Liver (tissue), 9 donors: Measurements from ENCODE around the gene SLC44A3. TPM values are rescaled to one million over a fixed set of nuclear protein-coding genes. Genes with fewer than 3 reads are reported as not detected.

Experiments
- DNase-seq: peaks from one replicate; pipeline ENCODE4 v3.0.0-alpha.2; 2017; ENCODE audit warnings: low spot score
- H3K27ac ChIP-seq, 2 donors: one replicate each; pipeline ENCODE4 v1.7.0; 2013; ENCODE audit warnings: inconsistent platforms in 2 of 2, low read length in 2 of 2, control low read depth in 1 of 2, low read depth in 1 of 2, mild to moderate bottlenecking in 1 of 2
- H3K27me3 ChIP-seq, 4 donors: one replicate each; pipeline versions ENCODE4 v1.6.1 to v1.7.0; 2013; ENCODE audit warnings: low read length in 3 of 4, inconsistent platforms in 1 of 4, mild to moderate bottlenecking in 1 of 4, moderate library complexity in 1 of 4; ENCODE audit not compliant: control insufficient read depth in 4 of 4, insufficient read depth in 4 of 4
- H3K36me3 ChIP-seq, 4 donors: one replicate each; pipeline versions ENCODE4 v1.6.1 to v1.7.0; 2013; ENCODE audit warnings: low read length in 3 of 4, mild to moderate bottlenecking in 3 of 4, low read depth in 1 of 4, moderate library complexity in 1 of 4; ENCODE audit not compliant: control insufficient read depth in 4 of 4, insufficient read depth in 3 of 4
- H3K4me1 ChIP-seq, 4 donors: one replicate each; pipeline versions ENCODE4 v1.6.1 to v1.7.0; 2013; ENCODE audit warnings: low read length in 3 of 4, mild to moderate bottlenecking in 3 of 4, moderate library complexity in 1 of 4; ENCODE audit not compliant: control insufficient read depth in 4 of 4, insufficient read depth in 4 of 4
- H3K4me3 ChIP-seq, 3 donors: one replicate each; pipeline versions ENCODE4 v1.6.1 to v1.7.0; 2013; ENCODE audit warnings: low read length in 3 of 3, control low read depth in 1 of 3, low read depth in 1 of 3, mild to moderate bottlenecking in 1 of 3
- H3K9ac ChIP-seq, 2 donors: one replicate each; pipeline ENCODE4 v1.7.0; 2013; ENCODE audit warnings: low read length in 2 of 2, mild to moderate bottlenecking in 2 of 2, moderate library complexity in 2 of 2, control low read depth in 1 of 2, low read depth in 1 of 2
- H3K9me3 ChIP-seq, 4 donors: one replicate each; pipeline versions ENCODE4 v1.6.1 to v1.7.0; 2013; ENCODE audit warnings: low read length in 3 of 4; ENCODE audit not compliant: control insufficient read depth in 4 of 4
- EGR1 ChIP-seq, 2 donors: IDR thresholded peaks; 2 replicates each; pipeline ENCODE4 v1.6.1; 2016 to 2018; ENCODE audit warnings: antibody characterized with exemption in 2 of 2, low read depth in 2 of 2
- FOXA1 ChIP-seq: IDR thresholded peaks from 2 replicates; pipeline ENCODE4 v1.6.1; 2016; ENCODE audit warnings: antibody characterized with exemption
- FOXA2 ChIP-seq: IDR thresholded peaks from 2 replicates; pipeline ENCODE4 v1.6.1; 2016; ENCODE audit warnings: antibody characterized with exemption
- GABPA ChIP-seq, 2 donors: IDR thresholded peaks in 1 of 2; conservative IDR thresholded peaks in 1 of 2; 2 replicates each; pipeline ENCODE4 v1.6.1; 2016; ENCODE audit warnings: antibody characterized with exemption in 2 of 2, mild to moderate bottlenecking in 1 of 2, moderate library complexity in 1 of 2
- HNF4A ChIP-seq, 2 donors: conservative IDR thresholded peaks; 2 replicates each; pipeline ENCODE4 v1.6.1; 2016; ENCODE audit warnings: antibody characterized with exemption in 2 of 2, mild to moderate bottlenecking in 2 of 2
- HNF4G ChIP-seq: IDR thresholded peaks from 2 replicates; pipeline ENCODE4 v1.6.1; 2016; ENCODE audit warnings: antibody characterized with exemption
- JUND ChIP-seq, 2 donors: IDR thresholded peaks; 2 replicates each; pipeline ENCODE4 v1.6.1; 2016; ENCODE audit warnings: antibody characterized with exemption in 2 of 2
- NR2F2 ChIP-seq: IDR thresholded peaks from 2 replicates; pipeline ENCODE4 v1.6.1; 2016; ENCODE audit warnings: antibody characterized with exemption
- RAD21 ChIP-seq, 2 donors: IDR thresholded peaks; 2 replicates each; pipeline ENCODE4 v1.6.1; 2016; ENCODE audit warnings: antibody characterized with exemption in 2 of 2, mild to moderate bottlenecking in 2 of 2
- RXRA ChIP-seq, 2 donors: IDR thresholded peaks; 2 replicates each; pipeline ENCODE4 v1.6.1; 2017 to 2018; ENCODE audit warnings: antibody characterized with exemption in 2 of 2, mild to moderate bottlenecking in 1 of 2
- SP1 ChIP-seq: IDR thresholded peaks from 2 replicates; pipeline ENCODE4 v1.6.1; 2018; ENCODE audit warnings: antibody characterized with exemption, mild to moderate bottlenecking
- TAF1 ChIP-seq: conservative IDR thresholded peaks from 2 replicates; pipeline ENCODE4 v1.6.1; 2016; ENCODE audit warnings: antibody characterized with exemption, mild to moderate bottlenecking
- YY1 ChIP-seq: IDR thresholded peaks from 2 replicates; pipeline ENCODE4 v1.6.1; 2016; ENCODE audit warnings: antibody characterized with exemption, mild to moderate bottlenecking
- WGBS: extraction: QIAGEN DNeasy Blood & Tissue Kit; methylation state at CpG from one replicate; pipeline ENCODE4 v1.1.7; 2013; 5-methylcytosine and 5-hydroxymethylcytosine counted together
- polyA plus RNA-seq, 2 donors: library from polyadenylated mRNA; stranded (reverse) in 1 of 2; unstranded in 1 of 2; fragments of 200-250 nt in 1 of 2; fragments of >200 nt in 1 of 2; fragmentation: Nextera tagmentation in 1 of 2; extraction: Ambion mirVana in 1 of 2; gene quantifications; one replicate each; pipeline versions ENCODE4 v1.2.1 to v1.2.3, GENCODE V29; 2013 to 2015
- total RNA-seq, 2 donors: library from RNA; depleted of rRNA; stranded (reverse); fragments of >200 nt; gene quantifications; one replicate each; pipeline ENCODE4 v1.2.3, GENCODE V29; 2014
- TF ChIP-seq, protein P1 (sequence below): IDR thresholded peaks from 2 replicates; pipeline ENCODE4 v1.6.1; 2016; ENCODE audit warnings: antibody characterized with exemption, mild to moderate bottlenecking
- TF ChIP-seq, protein P2 (sequence below): IDR thresholded peaks from 2 replicates; pipeline ENCODE4 v1.6.1; 2016; ENCODE audit warnings: antibody characterized with exemption
- TF ChIP-seq, protein P3 (sequence below): IDR thresholded peaks from 2 replicates; pipeline ENCODE4 v1.6.1; 2016; ENCODE audit warnings: antibody characterized with exemption
- TF ChIP-seq, protein P4 (sequence below): IDR thresholded peaks from 2 replicates; pipeline ENCODE4 v1.6.1; 2016; ENCODE audit warnings: antibody characterized with exemption
- TF ChIP-seq, protein P5 (sequence below): fragments of 150-350 bp; IDR thresholded peaks from 2 replicates; pipeline ENCODE4 v1.5.1; 2017; ENCODE audit warnings: improper control_type of control experiment, low read depth, low read length; ENCODE audit not compliant: missing input control
- donor health status: healthy.
- donor health status: healthy.
- donor health status: healthy.
- donor health status: healthy.
- donor health status: healthy.

Gene SLC44A3
- total and polyA plus RNA-seq, 4 donors: 2.4 to 2.8 (median 2.7) TPM

DNA sequence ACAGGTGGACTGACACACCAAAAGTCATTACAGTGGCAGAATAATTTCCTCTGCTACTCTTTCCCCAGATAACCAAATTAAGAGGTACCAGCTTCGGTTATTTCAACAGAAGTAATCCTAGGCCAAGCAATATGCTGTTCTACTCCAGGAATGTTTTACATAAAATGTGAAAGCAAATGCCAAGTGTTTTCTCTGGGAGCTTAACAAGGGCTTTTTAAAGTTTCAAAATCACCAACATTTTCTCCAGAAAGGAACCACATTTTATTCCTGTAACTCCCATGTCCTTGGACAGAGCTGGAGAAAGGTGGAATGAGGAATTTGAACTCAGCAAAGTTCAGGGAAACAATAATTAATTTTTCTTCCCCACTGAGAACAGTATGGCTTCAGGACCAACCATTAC is 79.6 kb downstream of the SLC44A3 start:
- Histone ChIP-seq H3K4me3 (no peak overlapping the region), H3K27ac (no peak overlapping the region), H3K36me3 (peaks cover 3 to 54% (median 39%) of the 10 kb centered on the region in 4 donors), H3K9me3 (no peaks in the 10 kb centered on the region), H3K27me3 (no peaks in the 10 kb centered on the region), H3K4me1 (no peaks in the 10 kb centered on the region), H3K9ac (no peak overlapping the region)
- no peak for DNase-seq
- no peak for TF ChIP-seq SP1
- WGBS: 86% methylated on average over 1 of the region's 1 CpG

DNA sequence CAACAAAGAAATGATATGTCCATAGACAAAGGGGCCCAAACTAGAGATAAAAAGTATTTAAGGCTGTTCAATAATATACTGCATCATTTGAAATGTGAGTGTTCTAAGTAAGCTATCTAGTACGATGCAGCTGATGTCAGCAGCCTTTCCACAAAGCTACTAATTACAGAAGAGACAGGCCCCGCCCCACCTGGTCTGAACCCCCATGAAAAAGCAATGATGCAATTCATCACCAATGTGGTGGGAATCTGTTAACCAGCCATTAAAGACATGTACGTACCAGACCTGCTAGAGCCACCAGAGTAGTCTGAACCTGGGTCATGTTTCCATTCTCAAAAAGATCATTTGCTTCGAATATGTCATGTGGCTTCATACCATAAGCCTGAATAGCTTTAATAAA is 81.7 kb downstream of the SLC44A3 start:
- peaks cover 3 to 39% (median 29%) of the 10 kb centered on the region in 4 donors for H3K36me3 ChIP-seq
- H3K4me1 ChIP-seq: no peaks in the 10 kb centered on the region
- no peak overlapping the region for H3K9ac ChIP-seq
- H3K4me3 ChIP-seq: no peak overlapping the region
- DNase-seq: no peak
- 89% methylated on average over 4 of the region's 4 CpGs for WGBS
- TF ChIP-seq GABPA (IDR thresholded peaks at IDR 0.05 in 1 of 2, conservative IDR thresholded peaks at IDR 0.05 in 1 of 2) (no peak), FOXA2 (no peak), NR2F2 (no peak), RXRA (IDR thresholded peaks at IDR 0.05) (no peak), EGR1 (IDR thresholded peaks at IDR 0.05; ENCODE audit: low read depth in 2 of 2) (no peak), YY1 (no peak), SP1 (no peak), HNF4A (conservative IDR thresholded peaks at IDR 0.05) (no peak), FOXA1 (no peak), TAF1 (no peak), HNF4G (no peak), RAD21 (IDR thresholded peaks at IDR 0.05) (no peak), JUND (IDR thresholded peaks at IDR 0.05) (no peak)
- TF ChIP-seq, protein P1, sequence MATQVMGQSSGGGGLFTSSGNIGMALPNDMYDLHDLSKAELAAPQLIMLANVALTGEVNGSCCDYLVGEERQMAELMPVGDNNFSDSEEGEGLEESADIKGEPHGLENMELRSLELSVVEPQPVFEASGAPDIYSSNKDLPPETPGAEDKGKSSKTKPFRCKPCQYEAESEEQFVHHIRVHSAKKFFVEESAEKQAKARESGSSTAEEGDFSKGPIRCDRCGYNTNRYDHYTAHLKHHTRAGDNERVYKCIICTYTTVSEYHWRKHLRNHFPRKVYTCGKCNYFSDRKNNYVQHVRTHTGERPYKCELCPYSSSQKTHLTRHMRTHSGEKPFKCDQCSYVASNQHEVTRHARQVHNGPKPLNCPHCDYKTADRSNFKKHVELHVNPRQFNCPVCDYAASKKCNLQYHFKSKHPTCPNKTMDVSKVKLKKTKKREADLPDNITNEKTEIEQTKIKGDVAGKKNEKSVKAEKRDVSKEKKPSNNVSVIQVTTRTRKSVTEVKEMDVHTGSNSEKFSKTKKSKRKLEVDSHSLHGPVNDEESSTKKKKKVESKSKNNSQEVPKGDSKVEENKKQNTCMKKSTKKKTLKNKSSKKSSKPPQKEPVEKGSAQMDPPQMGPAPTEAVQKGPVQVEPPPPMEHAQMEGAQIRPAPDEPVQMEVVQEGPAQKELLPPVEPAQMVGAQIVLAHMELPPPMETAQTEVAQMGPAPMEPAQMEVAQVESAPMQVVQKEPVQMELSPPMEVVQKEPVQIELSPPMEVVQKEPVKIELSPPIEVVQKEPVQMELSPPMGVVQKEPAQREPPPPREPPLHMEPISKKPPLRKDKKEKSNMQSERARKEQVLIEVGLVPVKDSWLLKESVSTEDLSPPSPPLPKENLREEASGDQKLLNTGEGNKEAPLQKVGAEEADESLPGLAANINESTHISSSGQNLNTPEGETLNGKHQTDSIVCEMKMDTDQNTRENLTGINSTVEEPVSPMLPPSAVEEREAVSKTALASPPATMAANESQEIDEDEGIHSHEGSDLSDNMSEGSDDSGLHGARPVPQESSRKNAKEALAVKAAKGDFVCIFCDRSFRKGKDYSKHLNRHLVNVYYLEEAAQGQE: no peak
- TF ChIP-seq, protein P2, sequence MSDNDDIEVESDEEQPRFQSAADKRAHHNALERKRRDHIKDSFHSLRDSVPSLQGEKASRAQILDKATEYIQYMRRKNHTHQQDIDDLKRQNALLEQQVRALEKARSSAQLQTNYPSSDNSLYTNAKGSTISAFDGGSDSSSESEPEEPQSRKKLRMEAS: no peak
- TF ChIP-seq, protein P3, sequence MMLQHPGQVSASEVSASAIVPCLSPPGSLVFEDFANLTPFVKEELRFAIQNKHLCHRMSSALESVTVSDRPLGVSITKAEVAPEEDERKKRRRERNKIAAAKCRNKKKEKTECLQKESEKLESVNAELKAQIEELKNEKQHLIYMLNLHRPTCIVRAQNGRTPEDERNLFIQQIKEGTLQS: no peak
- TF ChIP-seq, protein P4, sequence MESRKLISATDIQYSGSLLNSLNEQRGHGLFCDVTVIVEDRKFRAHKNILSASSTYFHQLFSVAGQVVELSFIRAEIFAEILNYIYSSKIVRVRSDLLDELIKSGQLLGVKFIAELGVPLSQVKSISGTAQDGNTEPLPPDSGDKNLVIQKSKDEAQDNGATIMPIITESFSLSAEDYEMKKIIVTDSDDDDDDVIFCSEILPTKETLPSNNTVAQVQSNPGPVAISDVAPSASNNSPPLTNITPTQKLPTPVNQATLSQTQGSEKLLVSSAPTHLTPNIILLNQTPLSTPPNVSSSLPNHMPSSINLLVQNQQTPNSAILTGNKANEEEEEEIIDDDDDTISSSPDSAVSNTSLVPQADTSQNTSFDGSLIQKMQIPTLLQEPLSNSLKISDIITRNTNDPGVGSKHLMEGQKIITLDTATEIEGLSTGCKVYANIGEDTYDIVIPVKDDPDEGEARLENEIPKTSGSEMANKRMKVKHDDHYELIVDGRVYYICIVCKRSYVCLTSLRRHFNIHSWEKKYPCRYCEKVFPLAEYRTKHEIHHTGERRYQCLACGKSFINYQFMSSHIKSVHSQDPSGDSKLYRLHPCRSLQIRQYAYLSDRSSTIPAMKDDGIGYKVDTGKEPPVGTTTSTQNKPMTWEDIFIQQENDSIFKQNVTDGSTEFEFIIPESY: no peak
- TF ChIP-seq, protein P5, sequence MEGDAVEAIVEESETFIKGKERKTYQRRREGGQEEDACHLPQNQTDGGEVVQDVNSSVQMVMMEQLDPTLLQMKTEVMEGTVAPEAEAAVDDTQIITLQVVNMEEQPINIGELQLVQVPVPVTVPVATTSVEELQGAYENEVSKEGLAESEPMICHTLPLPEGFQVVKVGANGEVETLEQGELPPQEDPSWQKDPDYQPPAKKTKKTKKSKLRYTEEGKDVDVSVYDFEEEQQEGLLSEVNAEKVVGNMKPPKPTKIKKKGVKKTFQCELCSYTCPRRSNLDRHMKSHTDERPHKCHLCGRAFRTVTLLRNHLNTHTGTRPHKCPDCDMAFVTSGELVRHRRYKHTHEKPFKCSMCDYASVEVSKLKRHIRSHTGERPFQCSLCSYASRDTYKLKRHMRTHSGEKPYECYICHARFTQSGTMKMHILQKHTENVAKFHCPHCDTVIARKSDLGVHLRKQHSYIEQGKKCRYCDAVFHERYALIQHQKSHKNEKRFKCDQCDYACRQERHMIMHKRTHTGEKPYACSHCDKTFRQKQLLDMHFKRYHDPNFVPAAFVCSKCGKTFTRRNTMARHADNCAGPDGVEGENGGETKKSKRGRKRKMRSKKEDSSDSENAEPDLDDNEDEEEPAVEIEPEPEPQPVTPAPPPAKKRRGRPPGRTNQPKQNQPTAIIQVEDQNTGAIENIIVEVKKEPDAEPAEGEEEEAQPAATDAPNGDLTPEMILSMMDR: no peak
- H3K27me3 ChIP-seq: no peaks in the 10 kb centered on the region
- H3K27ac ChIP-seq: no peak overlapping the region
- H3K9me3 ChIP-seq: no peaks in the 10 kb centered on the region
